ENCODE measurements around the gene STIM1.

DNA sequence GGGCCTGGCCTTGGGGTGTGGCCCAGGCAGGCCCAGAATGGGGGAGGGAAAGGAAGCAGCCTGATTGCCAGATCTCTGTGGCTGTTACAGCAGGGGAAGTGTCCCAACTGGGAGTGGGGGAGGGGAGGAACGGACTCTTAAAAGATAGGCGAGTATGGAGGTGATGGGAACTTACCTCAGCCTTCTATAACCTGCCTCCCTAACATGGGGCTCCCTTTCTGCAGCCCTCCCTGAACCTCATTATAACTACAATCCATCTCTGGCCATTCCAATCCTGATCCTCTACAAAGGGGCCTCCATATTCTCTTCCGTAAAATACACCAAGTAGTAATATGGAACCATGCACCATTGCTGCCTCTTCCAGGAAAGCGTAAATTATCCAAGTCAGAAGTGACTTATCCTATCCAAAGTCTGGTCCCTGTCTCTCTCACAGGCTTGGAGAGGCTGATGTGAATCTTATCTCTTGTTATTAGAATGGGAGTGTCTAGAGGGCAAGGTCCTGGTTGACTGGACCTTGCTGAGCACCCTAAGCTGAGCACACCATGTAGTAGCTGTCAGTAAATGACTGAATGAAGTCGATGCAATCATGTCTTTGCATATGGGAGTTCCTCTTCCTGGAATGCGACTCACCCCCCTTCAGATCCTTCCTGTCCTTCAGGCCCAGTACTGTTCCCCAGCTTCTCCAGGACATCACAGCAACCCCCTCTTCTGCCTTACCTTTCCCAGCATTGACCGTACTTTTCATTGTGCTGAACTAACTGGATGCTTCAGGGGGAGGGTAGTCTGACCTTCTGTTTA is 20.6 kb upstream of the STIM1 start:
- no peak for TF ChIP-seq CTCF (conservative IDR thresholded peaks at IDR 0.05)
- TF ChIP-seq EZH2 (IDR thresholded peaks at IDR 0.05; ENCODE audit: low read depth): no peak
